ENCODE results near the gene ALB. TPM values are rescaled to one million over a fixed set of nuclear protein-coding genes. Genes with fewer than 3 reads are reported as not detected.

The ALB gene
- total RNA-seq, 4 donors from 2014 or later = 0.62 TPM; not detected in 3

DNA sequence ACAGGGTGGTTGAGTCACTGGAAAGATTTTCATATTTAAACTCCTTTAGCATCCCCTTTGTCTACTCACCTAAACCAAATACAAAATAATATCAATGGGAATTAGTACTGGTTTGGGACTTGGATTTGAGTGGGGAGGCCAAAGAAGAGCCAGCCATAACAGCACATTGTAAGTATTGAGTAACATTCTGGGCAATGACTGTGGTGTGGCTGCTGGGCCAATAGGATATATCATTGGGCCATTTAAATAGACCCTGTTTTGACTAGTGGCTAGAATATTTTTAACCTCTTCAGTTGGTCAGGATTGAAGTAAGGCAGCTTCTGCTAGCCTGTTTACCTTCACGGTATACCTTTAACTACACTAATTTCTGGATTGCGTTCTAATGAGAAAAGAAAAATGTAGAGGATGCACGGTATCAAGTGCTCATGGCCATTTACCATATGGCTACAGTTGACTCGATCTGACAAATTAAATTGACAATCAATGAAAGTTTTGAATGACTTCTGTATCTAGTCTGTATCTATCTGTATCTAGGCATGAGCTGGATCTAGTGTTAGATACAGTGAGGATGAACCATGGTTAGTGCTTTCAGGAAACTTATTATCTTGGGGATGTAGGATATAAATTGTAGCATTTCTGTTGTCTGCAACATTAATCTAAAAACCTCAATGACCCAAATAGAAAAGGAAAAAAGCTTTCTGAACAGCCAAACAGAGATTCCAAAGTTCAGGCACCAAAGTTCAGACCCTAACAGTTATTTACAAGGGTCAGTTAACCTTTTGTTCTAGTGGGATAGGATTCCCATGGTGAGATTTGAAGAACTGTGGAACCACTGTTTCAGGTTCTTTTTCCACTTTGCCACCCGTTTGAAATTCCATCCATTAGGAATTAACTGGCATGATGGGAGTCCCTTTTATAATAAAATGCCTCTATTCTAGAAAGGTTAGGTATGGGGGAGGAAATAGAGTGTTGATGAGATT lies 6.8 kb upstream of the ALB start:
- no peak overlapping the region for H3K27ac ChIP-seq
- no peaks in the 10 kb centered on the region for H3K9me3 ChIP-seq
- intact Hi-C loops (cut with DNase I) = no loop called here
- no peak for TF ChIP-seq POLR2A (IDR thresholded peaks at IDR 0.05)
- H3K27me3 ChIP-seq = no peaks in the 10 kb centered on the region
- 80 to 83% methylated on average over 5 of the region's 5 CpGs for WGBS, 2 donors
- no peak for DNase-seq
- no peak overlapping the region for H3K4me3 ChIP-seq
- no peaks in the 10 kb centered on the region for H3K4me1 ChIP-seq
- no peaks in the 10 kb centered on the region for H3K36me3 ChIP-seq

DNA sequence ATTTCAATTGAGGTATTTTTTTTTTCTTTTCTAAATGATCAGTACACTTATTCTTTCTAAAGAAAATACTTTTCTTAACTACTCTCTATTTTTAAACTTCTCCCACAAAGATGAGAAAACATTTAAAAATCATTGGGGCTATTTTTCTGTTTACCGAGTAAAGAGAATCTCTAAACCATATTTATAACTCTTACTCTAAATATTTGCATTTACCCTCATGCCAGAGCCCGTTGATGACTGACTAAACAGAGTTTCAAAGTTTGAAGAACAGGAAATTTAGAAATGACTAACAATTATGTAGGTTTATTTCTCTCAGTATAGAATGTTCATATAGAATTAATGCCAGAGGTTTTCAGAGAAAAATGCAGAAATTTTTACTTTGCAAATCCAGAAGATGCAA lies 2.7 kb upstream of the ALB start:
- Histone ChIP-seq H3K4me1 (no peaks in the 10 kb centered on the region), H3K36me3 (no peaks in the 10 kb centered on the region), H3K9me3 (no peaks in the 10 kb centered on the region), H3K27me3 (no peaks in the 10 kb centered on the region), H3K4me3 (no peak overlapping the region), H3K27ac (no peak overlapping the region)
- whole genome bisulfite sequencing, 2 donors = 30 to 46% methylated on average over 2 of the region's 2 CpGs
- TF ChIP-seq, protein P1, sequence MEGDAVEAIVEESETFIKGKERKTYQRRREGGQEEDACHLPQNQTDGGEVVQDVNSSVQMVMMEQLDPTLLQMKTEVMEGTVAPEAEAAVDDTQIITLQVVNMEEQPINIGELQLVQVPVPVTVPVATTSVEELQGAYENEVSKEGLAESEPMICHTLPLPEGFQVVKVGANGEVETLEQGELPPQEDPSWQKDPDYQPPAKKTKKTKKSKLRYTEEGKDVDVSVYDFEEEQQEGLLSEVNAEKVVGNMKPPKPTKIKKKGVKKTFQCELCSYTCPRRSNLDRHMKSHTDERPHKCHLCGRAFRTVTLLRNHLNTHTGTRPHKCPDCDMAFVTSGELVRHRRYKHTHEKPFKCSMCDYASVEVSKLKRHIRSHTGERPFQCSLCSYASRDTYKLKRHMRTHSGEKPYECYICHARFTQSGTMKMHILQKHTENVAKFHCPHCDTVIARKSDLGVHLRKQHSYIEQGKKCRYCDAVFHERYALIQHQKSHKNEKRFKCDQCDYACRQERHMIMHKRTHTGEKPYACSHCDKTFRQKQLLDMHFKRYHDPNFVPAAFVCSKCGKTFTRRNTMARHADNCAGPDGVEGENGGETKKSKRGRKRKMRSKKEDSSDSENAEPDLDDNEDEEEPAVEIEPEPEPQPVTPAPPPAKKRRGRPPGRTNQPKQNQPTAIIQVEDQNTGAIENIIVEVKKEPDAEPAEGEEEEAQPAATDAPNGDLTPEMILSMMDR (IDR thresholded peaks at IDR 0.05) = no peak
- no peak for TF ChIP-seq POLR2A (IDR thresholded peaks at IDR 0.05)
- no peak for DNase-seq
- intact Hi-C loops (cut with DNase I) = no loop called here

DNA sequence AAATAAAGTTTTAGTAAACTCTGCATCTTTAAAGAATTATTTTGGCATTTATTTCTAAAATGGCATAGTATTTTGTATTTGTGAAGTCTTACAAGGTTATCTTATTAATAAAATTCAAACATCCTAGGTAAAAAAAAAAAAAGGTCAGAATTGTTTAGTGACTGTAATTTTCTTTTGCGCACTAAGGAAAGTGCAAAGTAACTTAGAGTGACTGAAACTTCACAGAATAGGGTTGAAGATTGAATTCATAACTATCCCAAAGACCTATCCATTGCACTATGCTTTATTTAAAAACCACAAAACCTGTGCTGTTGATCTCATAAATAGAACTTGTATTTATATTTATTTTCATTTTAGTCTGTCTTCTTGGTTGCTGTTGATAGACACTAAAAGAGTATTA lies 370 bp downstream of the ALB start:
- intact Hi-C loops (cut with DNase I) = no loop called here
- no peak for DNase-seq
- WGBS, 2 donors = 94 to 100% methylated on average over 1 of the region's 1 CpG
- no peaks in the 10 kb centered on the region for H3K4me1 ChIP-seq
- no peaks in the 10 kb centered on the region for H3K36me3 ChIP-seq
- TF ChIP-seq POLR2A (IDR thresholded peaks at IDR 0.05) = no peak
- TF ChIP-seq, protein P1 (IDR thresholded peaks at IDR 0.05) = no peak
- H3K4me3 ChIP-seq = no peak overlapping the region
- no peaks in the 10 kb centered on the region for H3K9me3 ChIP-seq
- H3K27ac ChIP-seq = no peak overlapping the region
- no peaks in the 10 kb centered on the region for H3K27me3 ChIP-seq

DNA sequence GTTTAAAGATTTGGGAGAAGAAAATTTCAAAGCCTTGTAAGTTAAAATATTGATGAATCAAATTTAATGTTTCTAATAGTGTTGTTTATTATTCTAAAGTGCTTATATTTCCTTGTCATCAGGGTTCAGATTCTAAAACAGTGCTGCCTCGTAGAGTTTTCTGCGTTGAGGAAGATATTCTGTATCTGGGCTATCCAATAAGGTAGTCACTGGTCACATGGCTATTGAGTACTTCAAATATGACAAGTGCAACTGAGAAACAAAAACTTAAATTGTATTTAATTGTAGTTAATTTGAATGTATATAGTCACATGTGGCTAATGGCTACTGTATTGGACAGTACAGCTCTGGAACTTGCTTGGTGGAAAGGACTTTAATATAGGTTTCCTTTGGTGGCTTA lies 1.1 kb downstream of the ALB start:
- Histone ChIP-seq H3K4me3 (no peak overlapping the region), H3K9me3 (no peaks in the 10 kb centered on the region), H3K4me1 (no peaks in the 10 kb centered on the region), H3K27ac (no peak overlapping the region), H3K27me3 (no peaks in the 10 kb centered on the region), H3K36me3 (no peaks in the 10 kb centered on the region)
- no peak for DNase-seq
- TF ChIP-seq, protein P1 (IDR thresholded peaks at IDR 0.05) = no peak
- no peak for TF ChIP-seq POLR2A (IDR thresholded peaks at IDR 0.05)
- WGBS, 2 donors = 83 to 98% methylated on average over 2 of the region's 2 CpGs
- intact Hi-C loops (cut with DNase I) = no loop called here

DNA sequence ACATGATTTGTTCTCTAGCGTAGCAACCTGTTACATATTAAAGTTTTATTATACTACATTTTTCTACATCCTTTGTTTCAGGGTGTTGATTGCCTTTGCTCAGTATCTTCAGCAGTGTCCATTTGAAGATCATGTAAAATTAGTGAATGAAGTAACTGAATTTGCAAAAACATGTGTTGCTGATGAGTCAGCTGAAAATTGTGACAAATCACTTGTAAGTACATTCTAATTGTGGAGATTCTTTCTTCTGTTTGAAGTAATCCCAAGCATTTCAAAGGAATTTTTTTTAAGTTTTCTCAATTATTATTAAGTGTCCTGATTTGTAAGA lies 2.4 kb downstream of the ALB start:
- no peaks in the 10 kb centered on the region for H3K36me3 ChIP-seq
- no peak overlapping the region for H3K27ac ChIP-seq
- DNase-seq = no peak
- intact Hi-C loops (cut with DNase I) = no loop called here
- no peaks in the 10 kb centered on the region for H3K27me3 ChIP-seq
- H3K9me3 ChIP-seq = no peaks in the 10 kb centered on the region
- H3K4me1 ChIP-seq = no peaks in the 10 kb centered on the region
- H3K4me3 ChIP-seq = no peak overlapping the region
- TF ChIP-seq, protein P1 (IDR thresholded peaks at IDR 0.05) = no peak
- TF ChIP-seq POLR2A (IDR thresholded peaks at IDR 0.05) = no peak
- 94 to 100% methylated on average over 1 of the region's 1 CpG for WGBS, 2 donors

Data from esophagus squamous epithelium (tissue), 5 donors.